ENCODE measurements around the gene PHB1.
"Not testable (repeated sequence)": the region's sequence is repeated elsewhere in the genome, so short reads cannot be mapped to it uniquely, and the experiment has no call there.

PHB1 gene

DNA sequence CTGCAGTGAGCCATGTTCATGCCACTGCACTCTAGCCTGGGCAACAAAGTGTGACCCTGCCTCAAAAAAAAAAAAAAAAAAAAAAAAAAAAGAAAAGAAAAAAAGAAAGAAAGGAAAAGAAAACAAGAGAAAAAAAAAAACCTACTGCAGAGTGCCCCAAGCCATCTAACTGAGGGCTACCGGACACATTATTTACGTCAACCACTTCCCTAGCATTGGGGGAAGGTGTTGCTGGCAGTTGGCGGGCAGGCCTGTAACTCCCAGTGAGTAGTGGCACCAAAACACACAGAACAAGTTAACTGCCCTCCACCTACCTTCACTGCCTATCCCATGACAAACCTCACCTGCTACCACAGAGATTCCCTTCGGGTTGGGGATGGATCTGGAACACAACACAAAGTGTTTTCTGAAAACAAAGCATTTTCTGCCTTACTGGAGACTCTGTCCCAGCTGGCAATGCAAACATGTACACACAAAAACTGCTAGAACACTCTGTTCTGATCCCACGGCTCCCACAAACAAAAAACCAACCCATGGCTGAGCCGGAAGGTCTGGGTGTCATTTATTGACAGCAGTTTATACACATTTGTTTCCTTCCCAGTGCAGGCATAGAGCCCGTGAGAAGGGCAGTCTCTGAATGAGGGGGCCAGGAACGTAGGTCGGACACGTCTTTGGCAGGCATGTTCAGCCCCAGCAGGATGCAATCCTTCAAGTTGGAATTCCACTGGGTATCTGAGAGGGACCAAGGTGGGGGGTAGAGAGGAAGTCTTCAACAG is 11.0 kb downstream of the PHB1 start:
- DNase-seq: peak; percentile 41

DNA sequence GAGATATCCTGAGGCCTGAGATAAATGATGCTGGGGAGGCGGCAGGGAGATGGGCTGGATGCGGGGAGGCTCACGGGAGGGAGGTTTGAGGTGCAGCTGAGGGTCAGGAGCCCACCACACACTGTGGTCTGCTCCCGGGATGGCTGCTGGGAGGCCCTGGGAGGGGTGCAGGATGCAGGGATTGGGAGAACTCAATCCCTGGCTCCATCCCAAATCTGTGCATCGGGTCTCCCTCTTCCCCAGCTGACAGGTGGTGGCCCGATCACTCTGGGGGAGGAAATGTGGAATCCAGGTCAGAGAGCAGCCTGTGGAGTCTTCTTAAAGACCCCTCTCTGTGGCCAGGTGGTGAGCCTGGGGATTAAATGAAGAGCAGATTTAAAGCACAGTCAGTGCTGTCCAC is 12.0 kb downstream of the PHB1 start:
- peak; percentile 80 for DNase-seq

GRCh38 chr17:49401971-49402611 is 12.6 kb downstream of the PHB1 start:
- peak; percentile 59 for DNase-seq

DNA sequence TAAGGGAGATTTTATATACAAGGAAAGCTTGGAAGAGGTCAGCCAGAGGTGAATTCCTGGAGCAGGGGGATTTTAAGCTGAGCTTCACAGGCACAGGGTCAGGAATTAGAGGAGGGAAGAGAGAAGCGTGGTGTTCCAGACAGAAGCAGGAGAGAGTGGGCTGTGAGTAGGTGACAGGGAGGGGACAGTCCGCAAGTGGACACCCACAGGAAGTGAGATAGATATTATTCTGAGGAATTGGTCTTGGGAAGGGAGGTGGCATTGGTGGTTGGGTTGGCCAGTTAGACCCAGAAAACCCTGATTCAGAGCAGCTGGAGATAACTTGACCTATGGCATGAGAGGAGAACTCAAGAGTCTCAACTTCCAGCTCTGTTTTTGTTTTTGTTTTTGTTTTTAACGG is 14.7 kb downstream of the PHB1 start:
- no peak for DNase-seq

DNA sequence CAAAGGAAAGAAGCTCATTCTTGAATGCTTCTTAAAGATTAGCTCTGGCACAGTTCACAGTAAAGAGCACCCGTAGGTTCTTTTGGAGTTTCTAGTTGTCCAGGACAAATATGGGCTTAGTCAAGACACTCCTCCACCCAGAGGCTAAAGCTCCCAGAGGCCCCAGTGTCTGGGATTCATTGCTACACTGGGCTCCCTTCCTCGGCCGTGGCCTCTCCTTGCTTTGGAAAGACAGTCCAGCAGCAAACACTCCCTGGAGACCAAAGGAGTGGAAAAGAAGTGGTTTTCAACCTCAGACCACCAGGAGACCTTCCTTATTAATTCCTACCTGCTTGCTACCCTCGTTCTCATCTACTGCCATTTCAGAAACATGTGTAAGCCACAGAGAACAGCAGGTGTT is 17.1 kb downstream of the PHB1 start:
- DNase-seq: no peak

- DNase-seq: no peak
These were observed 21.0 kb downstream of the PHB1 start for GRCh38 chr17:49393491-49394255.

DNA sequence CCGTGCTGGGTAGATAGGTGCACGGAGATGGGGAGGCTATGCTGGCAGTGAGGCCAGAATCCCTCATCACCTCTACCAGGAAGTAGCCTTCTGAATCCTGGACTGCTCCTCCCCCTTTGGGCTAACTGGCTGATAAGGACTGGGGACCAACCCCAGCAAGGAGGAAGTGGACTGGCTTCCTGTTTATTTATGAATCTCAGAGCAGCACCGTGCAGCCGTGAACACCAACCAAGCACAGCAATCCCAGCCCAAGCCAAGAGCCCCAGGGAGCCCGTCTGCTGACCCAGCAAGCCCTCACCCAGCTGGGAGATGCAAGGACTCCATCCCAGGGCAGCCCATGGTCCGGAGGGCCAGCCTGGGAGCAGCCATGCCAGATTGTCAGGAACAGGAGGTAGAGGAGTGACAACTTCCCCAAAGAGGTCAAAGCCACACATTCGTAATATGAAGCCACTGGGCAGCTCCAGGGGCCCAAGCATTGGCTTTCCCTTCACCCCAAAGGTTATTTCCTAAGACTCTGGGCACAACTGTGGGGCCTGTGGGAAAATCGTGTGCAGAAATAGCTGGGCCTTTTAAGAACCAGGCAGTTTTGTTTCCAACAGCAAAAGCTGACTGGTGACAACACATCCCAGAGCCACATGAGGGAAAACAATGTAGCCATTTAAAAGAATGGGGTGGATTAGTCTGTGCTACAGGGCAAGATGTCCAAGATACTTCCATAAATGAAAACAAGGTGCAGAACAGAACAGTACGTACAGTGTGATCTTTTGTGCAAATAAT is 23.9 kb downstream of the PHB1 start:
- no peak for DNase-seq

- DNase-seq: not testable (repeated sequence)
These were observed 25.0 kb downstream of the PHB1 start for GRCh38 chr17:49389514-49390347.

- DNase-seq: no peak
These were observed 25.8 kb downstream of the PHB1 start for GRCh38 chr17:49388692-49389513.

DNA sequence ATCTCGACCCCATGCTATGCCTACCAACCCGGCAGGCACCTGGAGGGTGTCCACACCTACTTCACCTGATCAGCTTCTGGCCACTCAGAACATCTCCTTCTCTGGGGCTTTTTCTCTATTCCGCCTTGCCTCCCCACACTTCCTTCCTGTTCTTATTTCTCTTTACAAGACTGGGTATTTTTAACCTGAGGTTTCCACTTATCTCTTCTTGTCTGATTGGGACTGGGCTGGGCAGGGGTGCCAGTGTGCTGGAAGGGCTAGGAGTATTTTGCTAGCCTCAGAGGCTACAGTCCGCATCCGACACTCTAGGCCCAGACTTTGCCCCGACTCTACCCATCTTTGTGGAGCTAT is 26.4 kb downstream of the PHB1 start:
- DNase-seq: no peak

DNA sequence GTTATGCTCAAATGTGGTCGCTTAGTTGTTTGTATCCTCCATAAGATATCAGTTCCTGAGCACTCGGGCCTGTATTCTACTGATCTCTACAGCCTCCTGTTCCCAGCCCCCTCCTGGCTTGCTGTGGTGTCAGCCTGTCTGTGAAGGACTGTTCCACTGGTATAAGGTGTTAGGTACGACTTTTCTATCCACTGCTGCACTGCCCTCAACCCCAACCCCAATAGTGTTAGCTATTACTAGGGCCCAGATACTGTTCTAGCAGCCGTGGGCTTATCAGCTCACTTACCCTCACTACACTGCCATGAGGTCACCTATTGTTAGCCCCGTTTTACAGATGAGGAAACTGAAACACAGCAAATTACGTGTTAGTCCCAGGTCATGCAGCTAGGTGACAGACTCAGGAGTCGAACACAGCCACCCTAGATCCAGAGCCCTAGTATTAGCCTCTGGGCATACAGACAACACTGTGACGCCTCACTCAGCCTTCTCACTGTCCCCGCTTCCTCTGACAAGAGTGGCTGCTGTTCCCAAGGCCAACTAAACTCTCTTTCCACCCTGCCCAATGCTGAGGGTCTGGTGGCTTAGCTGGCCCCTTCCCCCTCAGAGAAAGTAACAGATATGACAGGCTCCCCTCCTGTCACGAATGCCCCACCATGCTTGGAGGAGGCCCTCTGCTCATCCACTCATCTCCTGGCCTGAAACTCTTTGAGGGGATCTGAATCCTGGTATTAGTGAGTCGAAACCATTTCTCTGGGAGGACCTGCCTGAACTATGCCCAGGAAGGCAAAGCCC is 27.0 kb downstream of the PHB1 start:
- no peak for DNase-seq

- DNase-seq: no peak
These were observed 28.3 kb downstream of the PHB1 start for GRCh38 chr17:49386373-49386772.

GRCh38 chr17:49384951-49385350 is 29.7 kb downstream of the PHB1 start:
- no peak for DNase-seq

DNA sequence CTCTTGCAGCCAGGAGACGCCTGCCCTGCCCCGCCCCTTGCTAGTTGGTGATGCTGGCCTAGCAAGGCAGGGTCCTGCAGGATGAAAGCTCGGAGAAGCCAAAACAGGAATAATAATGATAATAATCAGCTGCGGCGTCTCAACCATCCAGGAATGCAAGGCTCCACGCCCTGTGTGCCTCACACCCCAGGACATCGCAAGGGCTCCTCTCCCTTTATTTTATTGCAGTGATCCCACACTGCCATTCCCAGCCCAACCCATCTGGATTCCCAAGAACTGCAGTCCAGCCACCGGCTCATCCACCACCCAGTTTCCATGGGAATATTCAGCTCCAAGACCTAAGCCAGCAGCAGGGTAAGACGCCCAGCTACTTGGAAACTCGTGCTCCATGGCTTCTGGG is 31.6 kb downstream of the PHB1 start:
- no peak for DNase-seq

GRCh38 chr17:49382556-49382955 is 32.1 kb downstream of the PHB1 start:
- no peak for DNase-seq

DNA sequence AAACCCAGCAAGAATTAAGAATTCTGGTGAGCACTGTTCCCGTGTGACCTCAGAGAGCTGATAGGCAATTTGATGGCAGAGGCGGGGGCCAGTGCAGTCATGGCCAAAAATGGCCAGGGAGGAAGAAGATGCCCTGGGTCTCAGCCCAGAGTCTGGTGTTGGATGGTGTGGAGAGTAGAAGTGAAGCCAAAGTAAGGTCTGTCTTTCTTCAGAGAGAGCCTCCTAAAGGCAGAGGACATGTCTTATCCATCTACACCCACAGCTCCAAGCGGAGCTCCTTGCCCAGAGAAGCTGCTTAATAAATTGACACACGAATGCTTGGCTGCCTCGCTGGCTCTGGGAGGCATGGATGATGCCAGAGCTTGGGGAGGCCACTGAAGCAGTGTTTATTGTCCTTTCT is 32.9 kb downstream of the PHB1 start:
- DNase-seq: no peak

DNA sequence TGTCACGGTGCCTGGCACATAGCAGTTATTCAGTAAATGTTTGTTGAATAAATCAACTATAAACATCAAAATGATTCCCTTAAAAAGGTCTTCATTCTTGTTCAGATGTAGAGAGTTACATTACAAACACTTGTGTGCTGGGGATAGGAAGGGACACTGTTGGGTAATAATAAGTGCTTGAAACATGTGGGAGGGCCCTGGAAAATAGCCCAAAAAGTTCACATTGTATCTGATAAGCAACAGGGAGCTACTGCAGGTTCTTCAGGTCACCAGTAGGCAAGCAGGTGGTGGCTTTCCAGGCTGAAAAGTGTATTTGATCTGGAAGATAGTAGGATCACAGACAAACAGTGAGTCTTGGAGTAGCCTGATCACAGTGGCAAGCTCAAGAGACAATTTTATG is 33.6 kb downstream of the PHB1 start:
- no peak for DNase-seq

GRCh38 chr17:49379926-49380325 is 34.8 kb downstream of the PHB1 start:
- no peak for DNase-seq

GRCh38 chr17:49378311-49378710 is 36.4 kb downstream of the PHB1 start:
- DNase-seq: no peak

- DNase-seq: no peak
These were observed 39.1 kb downstream of the PHB1 start for GRCh38 chr17:49375544-49375943.

DNA sequence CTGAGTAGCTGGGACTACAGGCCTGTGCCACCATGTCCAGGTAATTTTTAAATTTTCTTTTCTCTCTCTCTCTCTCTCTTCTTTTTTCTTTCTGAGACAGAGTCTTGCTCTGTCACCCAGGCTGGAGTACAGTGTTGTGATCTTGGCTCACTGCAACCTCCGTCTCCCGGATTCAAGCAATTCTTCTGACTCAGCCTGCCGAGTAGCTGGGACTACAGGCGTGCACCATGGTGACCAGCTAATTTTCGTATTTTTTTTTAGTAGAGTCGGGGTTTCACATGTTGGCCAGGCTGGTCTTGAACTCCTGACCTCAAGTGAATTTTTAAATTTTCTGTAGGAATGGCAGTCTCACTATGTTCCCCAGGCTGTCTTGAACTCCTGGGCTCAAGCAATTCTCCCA is 41.6 kb downstream of the PHB1 start:
- no peak for DNase-seq
